HG03108 (cell line): Measurements from ENCODE around the gene NKAIN2.

ENCODE experiments used
- ATAC-seq: cut with Tn5 transposase; IDR thresholded peaks from one replicate; pipeline ENCODE4 v1.9.1; 2021; ENCODE audit warnings: moderate library complexity; ENCODE audit not compliant: unreplicated experiment

NKAIN2 gene

GRCh38 chr6:124073820-124074587, 270.3 kb downstream of the NKAIN2 start:
- no peak for ATAC-seq

DNA sequence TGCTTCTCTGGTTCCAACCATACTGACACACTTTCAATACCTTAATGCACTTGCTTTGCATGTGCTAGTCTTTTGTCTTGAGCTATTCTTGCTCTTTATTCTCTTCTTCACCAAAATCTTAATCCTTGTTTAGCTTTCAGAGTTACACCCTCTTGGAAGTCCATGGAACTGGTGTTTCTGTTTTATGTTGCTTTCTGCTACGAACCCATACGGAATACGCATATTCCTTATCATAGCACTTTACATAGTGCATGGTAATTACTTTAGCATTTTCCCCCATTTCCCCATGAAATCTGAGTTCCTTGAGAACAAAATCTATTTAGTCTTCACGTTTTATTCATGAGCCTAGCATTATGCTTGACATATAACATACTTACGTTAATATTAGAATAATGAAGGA, 270.9 kb downstream of the NKAIN2 start:
- no peak for ATAC-seq

GRCh38 chr6:124076336-124077048, 272.8 kb downstream of the NKAIN2 start:
- no peak for ATAC-seq

- ATAC-seq: no peak
Measured at GRCh38 chr6:124078169-124078568, 274.5 kb downstream of the NKAIN2 start.

GRCh38 chr6:124080483-124080882, 276.8 kb downstream of the NKAIN2 start:
- ATAC-seq: no peak

- ATAC-seq: no peak
Measured at GRCh38 chr6:124090491-124090890, 286.8 kb downstream of the NKAIN2 start.

- no peak for ATAC-seq
Measured at GRCh38 chr6:124099520-124099919, 295.9 kb downstream of the NKAIN2 start.

DNA sequence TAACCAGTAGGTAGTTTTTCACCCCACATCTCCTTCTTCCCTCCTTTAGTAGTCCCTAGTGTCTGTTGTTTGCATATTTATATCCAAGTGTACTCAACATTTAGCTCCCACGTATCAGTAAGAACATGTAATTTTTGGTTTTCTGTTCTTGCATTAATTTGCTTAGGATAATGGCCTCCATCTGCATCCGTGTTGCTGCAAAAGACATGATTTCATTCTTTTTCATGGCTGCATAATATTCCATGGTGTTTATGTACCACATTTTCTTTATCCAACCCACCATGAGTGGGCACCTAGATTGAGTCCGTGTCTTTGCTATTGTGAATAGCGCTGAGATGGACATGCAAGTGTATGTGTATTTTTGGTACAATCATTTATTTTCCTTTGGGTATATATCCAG, 306.8 kb downstream of the NKAIN2 start:
- ATAC-seq: no peak

GRCh38 chr6:124119596-124119995, 315.9 kb downstream of the NKAIN2 start:
- ATAC-seq: no peak

GRCh38 chr6:124123617-124124209, 320.0 kb downstream of the NKAIN2 start:
- no peak for ATAC-seq

GRCh38 chr6:124131259-124131658, 327.6 kb downstream of the NKAIN2 start:
- no peak for ATAC-seq

- ATAC-seq: no peak
Measured at GRCh38 chr6:124131779-124132178, 328.1 kb downstream of the NKAIN2 start.

- ATAC-seq: no peak
Measured at GRCh38 chr6:124132256-124132655, 328.6 kb downstream of the NKAIN2 start.

DNA sequence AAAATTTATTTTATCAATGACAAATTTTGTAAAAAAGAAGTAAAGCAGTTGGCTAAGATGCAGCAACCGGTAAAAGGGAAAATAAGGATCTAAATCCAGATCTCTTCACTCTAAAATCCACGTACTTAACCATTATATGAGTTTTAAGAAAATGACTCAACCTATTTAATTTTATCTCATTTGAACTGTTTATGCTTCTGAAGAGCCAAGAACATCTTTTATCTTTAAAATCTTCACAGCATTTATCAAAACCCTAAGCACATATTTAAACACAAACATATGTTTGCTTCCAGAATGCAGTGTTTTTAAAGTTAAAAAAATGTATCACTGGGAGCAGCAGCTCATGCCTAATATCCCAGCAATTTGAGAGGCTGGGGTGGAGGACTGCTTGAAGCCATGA, 339.2 kb downstream of the NKAIN2 start:
- no peak for ATAC-seq

GRCh38 chr6:124143435-124143834, 339.8 kb downstream of the NKAIN2 start:
- ATAC-seq: no peak

- no peak for ATAC-seq
Measured at GRCh38 chr6:124147621-124148020, 344.0 kb downstream of the NKAIN2 start.

GRCh38 chr6:124148236-124148957, 344.7 kb downstream of the NKAIN2 start:
- ATAC-seq: no peak

- no peak for ATAC-seq
Measured at GRCh38 chr6:124149646-124150045, 346.0 kb downstream of the NKAIN2 start.

GRCh38 chr6:124158024-124158423, 354.4 kb downstream of the NKAIN2 start:
- no peak for ATAC-seq

DNA sequence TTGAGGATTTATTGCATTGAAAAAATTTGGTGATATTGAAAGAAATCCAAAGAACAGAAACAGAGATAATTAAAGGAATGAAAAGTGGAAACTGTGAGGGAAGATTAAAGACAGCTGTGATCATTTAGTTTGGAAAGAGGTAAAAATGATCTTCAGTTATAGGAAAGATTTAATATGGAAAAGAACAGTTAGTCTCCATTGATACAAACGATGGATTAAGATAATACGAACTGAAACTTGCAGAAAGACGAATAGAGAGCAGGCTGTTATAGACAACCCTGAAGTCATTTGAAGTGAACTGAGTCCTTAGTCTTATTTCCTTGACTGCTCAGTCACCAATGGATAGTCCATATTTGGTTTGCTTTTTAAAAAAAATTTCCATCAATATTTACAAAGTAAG, 360.0 kb downstream of the NKAIN2 start:
- no peak for ATAC-seq

- no peak for ATAC-seq
Measured at GRCh38 chr6:124164343-124164742, 360.7 kb downstream of the NKAIN2 start.
